HG02642 (cell line): Measurements from ENCODE around the gene GPR12.
A peak's percentile ranks its signal among the peaks of the same experiment; 100 is the strongest.

Experiments used
- ATAC-seq: cut with Tn5 transposase; IDR thresholded peaks from one replicate; pipeline ENCODE4 v1.9.1; 2021; ENCODE audit warnings: mild to moderate bottlenecking; ENCODE audit not compliant: unreplicated experiment, poor library complexity

The GPR12 gene

GRCh38 chr13:26759907-26760831, at the start of gene GPR12:
GPR12 (minus strand) TSS chr13:26760786; CDS start chr13:26759827, 959 bp downstream.
- no peak for ATAC-seq

- ATAC-seq, result no peak
Observed at GRCh38 chr13:26810095-26810494, 49.5 kb upstream of the GPR12 start.

- ATAC-seq, result no peak
Observed at GRCh38 chr13:26806891-26807290, 46.3 kb upstream of the GPR12 start.

DNA sequence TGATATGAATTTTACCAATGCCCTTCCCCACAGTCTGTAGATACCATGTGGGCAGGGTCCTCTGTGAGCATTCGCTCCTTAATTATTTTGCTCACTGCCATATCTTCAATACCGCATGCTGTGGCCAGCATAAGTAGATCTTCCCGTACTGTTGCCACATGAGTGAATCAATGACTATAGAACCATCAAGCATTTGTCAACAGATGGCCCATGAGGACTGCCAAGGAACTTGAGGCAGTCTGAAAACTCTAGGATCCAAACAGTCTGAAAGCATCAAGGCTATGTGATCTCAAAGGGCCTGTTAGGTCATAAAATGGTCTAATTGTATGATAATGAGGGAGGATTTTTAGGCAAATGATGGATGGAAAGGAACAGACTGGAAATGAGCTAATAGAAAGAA, 27.4 kb upstream of the GPR12 start:
- ATAC-seq, result no peak

DNA sequence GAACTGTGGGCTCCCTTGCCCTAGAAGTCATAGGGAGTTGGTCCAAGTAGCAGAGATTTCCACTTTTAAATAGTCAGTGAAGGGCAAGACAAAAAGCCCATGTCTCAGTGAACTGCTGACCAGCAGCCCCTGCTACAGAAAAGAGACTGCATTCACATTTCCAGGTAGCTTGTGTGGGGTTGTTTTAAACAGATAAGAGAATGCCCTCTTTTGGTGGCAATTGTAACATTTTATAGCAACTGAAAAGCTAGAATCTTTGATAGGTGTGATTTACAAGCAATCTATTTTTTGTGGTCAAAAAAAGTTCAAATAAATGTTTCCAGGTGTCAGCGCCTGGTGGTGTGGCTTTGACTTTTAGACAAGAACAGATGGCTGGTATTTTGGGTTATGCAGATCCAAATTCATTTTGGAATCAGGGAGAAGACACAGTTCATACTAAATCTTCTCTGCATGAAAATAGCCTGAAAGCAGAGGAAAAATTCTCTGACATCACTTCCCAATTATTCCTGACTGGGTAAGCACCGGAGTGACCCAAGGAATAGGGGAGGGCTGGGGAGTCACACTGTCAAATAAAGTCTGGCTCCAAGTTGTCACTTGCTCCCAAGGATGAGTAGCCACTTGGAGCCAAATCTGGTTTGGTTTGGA, 26.2 kb upstream of the GPR12 start:
- ATAC-seq, result no peak

DNA sequence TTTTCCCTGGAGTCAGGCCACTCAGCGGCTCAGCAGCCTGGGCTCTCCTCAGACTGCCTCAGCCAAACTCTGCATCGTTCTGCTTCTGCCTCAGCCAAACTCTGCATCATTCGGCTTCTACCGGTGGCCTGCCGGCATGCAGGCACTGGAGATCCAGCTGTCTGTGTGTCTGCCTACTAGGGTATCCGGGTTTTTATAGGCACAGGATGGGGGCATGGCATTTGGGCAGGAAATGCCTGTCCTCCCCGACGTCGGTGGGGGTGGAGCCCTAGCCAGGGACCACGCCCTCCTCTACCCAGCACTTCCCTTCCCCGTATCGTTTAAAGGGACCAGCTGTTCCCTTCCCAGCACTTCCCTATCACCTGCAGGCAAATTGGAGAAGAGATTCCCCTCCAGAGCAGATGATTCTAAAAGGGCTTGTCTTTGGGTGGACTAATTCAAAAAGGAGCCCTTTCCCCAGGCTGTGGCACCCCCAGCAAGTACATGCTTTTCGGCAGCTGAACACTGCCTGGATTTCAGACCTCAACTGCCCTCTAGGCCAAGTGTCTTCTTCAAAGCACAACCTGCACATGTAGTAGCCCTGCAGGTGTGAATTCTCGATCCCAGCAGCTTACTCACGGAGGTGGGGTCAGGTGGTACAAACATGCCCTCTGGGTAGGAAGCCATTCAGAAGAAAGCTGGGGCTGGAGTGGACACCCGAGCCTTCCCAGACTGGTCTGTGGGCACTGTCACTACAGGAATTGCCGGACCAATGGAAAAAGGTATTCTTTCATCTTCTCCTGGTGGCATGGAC, 25.4 kb upstream of the GPR12 start:
- ATAC-seq, result peak; percentile 48

DNA sequence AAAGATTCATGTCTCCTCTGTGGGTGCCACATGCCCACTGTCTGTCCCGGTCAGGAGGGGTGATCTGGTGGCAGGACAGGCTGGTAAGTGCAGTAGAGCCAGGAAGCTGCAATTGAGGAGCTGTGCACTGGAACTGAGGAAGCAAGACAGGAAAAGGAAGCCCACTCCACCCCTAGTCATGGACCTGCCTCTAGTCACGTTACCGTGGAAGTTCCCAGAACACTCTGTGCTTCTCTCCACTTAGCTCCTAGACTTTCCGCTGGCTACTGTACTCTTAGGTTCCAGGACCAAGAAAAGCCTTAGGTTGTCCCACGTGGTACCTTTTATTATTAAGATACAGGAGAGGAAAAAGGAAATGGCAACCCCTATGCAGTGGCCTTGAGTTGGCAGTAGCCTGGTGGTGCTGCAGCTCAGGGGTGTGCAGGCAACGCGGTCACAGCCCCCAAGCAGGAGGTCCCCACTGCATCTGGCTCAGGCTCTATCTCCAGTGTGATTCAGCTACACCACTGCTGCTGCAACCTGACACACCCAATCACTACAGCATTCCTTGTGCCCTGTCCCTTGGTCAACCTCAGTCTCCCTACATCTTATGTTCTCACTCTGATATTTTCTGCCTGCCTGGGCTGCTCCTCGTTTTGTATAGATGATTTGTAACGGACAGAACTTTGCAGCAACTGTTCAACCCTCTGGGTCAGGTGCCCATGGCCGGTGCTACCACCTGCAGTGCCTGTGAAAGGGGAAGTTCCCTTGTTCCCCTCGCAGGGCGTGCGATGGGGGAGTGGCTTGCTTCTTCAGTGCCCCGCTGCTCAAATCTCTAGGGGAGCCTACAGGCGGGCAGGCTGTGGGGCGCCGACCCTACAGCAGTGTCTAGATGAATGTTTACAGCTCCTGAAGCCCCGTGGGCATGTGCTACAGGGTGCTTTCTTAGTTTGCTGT, 24.4 kb upstream of the GPR12 start:
- ATAC-seq, result peak; percentile 61

DNA sequence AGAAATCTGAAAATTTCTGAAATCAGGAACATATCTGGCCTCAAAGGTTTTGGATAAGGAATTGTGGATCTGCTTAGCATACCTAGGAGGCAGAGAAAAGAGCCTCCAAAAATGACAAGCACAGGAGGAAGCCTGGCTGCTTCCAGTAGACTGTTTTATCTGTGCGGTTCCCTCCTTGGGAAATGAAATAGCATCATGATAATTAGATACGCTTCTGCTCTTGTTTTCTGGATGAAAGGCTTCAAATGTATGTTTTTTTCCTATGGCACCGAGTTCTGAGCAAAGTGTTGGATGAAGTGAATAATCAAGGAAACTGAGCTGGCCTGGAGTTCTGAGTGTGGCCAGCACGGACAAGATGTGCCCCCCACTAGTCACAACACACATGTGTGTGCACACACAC, 19.8 kb upstream of the GPR12 start:
- no peak for ATAC-seq

DNA sequence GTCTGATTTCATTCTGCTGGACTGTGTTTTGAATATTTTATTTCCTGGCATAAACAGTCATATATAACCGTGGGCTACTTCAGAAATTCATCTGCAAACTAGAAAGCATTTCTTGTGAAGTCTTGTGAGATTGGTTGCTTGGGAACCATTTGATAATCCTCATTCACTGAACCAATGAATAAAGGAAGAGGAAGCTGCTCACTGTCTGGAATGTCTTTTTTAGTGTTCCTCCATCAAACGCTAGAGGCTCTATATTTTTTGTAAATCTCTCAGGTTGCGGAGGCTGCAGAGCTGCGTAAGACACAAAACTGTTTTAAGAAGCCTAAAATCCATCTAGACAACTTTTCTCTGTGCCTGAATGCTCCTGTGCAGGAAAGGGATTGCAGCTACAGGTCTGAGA, 18.7 kb upstream of the GPR12 start:
- ATAC-seq, result no peak

GRCh38 chr13:26772531-26772930, 11.9 kb upstream of the GPR12 start:
- no peak for ATAC-seq

- ATAC-seq, result no peak
Observed at GRCh38 chr13:26771796-26772195, 11.2 kb upstream of the GPR12 start.

DNA sequence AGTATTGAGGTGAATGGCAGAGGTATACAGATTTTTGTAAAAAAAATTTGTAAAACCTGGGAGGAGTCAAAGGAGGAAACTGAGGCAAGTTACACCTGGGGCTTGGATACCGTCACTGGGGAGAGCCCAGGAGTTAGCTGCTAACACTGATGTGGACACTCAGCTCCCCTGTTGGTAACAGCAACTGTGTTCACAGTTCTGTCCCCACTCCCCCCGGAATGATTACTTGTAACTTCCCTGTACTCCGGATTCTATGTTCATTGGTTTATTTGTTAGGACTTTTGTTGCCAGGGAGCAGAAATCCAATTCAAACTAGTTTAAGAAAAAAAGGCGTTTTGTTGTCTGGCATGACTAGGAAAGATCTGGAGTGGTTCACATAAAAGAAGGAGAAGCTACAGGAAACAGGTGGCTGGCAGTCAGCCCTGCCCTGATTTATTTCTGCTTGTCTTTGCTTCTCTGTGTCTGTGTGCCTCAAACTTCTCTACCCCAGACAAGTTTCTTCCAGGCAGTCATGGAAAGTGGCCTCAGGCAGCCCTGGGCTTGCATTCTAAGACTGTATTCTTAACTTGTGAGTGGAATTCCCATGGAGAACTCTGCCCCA, 2.3 kb upstream of the GPR12 start:
- ATAC-seq, result no peak

DNA sequence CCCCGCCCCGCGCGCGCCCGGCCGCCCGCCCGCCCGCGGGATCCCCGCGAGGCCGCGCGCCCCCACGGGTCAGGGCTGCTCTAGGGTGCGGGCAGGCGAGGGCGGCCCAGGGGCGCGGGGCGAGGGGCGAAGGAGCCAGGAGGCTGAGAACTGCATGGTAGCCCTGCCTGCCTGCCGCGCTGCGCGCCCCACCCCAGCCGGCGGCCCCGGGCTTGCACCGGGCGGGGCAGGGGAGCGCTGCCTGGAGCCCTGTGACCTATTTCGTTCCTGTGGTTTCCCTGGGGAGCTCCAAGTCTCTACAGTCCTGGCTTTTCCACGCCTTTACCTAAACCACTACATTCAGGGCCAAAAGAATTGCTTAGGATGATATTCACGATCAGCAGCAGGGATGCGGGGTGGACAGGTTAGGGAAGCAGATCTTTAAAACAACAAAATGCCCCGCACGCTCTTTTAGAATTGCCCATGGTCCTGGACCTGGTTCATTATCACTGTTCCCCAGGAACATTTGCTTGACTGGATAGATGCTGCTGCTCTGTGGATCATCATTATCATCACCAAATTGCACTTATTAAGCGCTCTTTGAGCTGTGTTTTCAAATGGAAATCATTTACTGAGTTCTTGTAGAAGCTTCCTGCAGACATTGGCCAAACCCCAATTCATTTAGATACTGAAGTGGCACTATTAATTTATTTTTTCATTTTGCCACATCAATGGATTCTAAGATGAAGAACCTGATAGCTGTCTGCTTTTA, 421 bp upstream of the GPR12 start:
- no peak for ATAC-seq

GRCh38 chr13:26759249-26759906, 1.2 kb downstream of the GPR12 start:
- no peak for ATAC-seq

- no peak for ATAC-seq
Observed at GRCh38 chr13:26758496-26759157, 2.0 kb downstream of the GPR12 start.

DNA sequence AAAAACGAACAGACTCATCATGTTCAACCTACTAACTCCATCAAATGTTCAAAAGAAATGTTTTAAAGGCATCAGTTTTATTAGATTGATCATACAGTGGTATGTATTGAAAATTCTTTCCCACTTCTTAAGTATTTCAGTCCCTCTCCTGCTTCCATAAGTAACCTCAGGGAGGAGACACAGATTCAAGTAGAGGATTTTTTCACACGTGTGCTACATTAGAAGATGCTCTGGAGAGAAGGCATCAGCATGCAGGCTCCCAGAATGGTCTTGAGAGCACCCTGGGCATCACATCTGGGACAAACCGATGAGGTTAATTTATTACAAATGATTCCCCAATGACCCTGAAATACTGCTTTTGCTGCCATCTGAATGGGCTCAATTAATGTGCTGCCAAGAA, 3.6 kb downstream of the GPR12 start:
- ATAC-seq, result no peak

GRCh38 chr13:26752671-26753070, 7.9 kb downstream of the GPR12 start:
- no peak for ATAC-seq

- ATAC-seq, result no peak
Observed at GRCh38 chr13:26749905-26750304, 10.7 kb downstream of the GPR12 start.
